PC-3 (cell line): ENCODE measurements around the gene EHMT1. TPM values are rescaled to one million over a fixed set of nuclear protein-coding genes. Genes with fewer than 3 reads are reported as not detected.
"Not testable (repeated sequence)": the region's sequence is repeated elsewhere in the genome, so short reads cannot be mapped to it uniquely, and the experiment has no call there.

ENCODE experiments used
- ATAC-seq: fragments of 200-7000 bp; cut with Tn5 transposase; 2 replicates; pipeline ENCODE4 v1.9.1; 2020; ENCODE audit warnings: mild to moderate bottlenecking, moderate library complexity
- BruUV-seq: library from RNA; stranded (reverse); fragments of 400-500 nt; replicated peaks from 2 replicates; lab custom pipeline; 2021; lab: Mats Ljungman, UMichigan
- CTCF ChIA-PET: fragments of 300-600 bp; sonication (Branson Sonifier 250); formaldehyde crosslinking; loops from one replicate; lab custom pipeline; 2022; ENCODE audit warnings: antibody characterized with exemption; lab: Charles Lee
- POLR2A ChIA-PET: fragments of 300-600 bp; sonication (Branson Sonifier 250); formaldehyde crosslinking; loops from one replicate; lab custom pipeline; 2022; ENCODE audit warnings: antibody characterized with exemption; ENCODE audit not compliant: unreplicated experiment; lab: Charles Lee
- DNase-seq: peaks from one replicate; pipeline ENCODE4 v3.0.0-alpha.2; 2015
- H2AFZ ChIP-seq: fragments of 300-600 bp; sonication (generic); 2 replicates; pipeline ENCODE4 v1.6.0; 2016; ENCODE audit warnings: antibody characterized with exemption, low read length
- H3F3A ChIP-seq: fragments of 300-600 bp; sonication (generic); one replicate; pipeline ENCODE4 v1.6.0; 2017; ENCODE audit warnings: antibody characterized with exemption, low read length, control low read depth, mild to moderate bottlenecking; ENCODE audit not compliant: unreplicated experiment
- H3K27ac ChIP-seq: fragments of 300-600 bp; sonication (generic); 2 replicates; pipeline ENCODE4 v1.5.1; 2016; ENCODE audit warnings: mild to moderate bottlenecking, low read length
- H3K27me3 ChIP-seq: fragments of 300-600 bp; sonication (generic); 2 replicates; pipeline ENCODE4 v1.6.1; 2016; ENCODE audit warnings: low read length, mixed read lengths
- H3K36me3 ChIP-seq: fragments of 300-600 bp; sonication (generic); 2 replicates; pipeline ENCODE4 v1.6.1; 2016; ENCODE audit warnings: low read depth, mixed run types, low read length, mixed read lengths
- H3K4me1 ChIP-seq: fragments of 300-600 bp; sonication (generic); 2 replicates; pipeline ENCODE4 v1.5.1; 2016; ENCODE audit warnings: low read length; ENCODE audit not compliant: insufficient read depth
- H3K4me2 ChIP-seq: fragments of 300-600 bp; sonication (generic); 2 replicates; pipeline ENCODE4 v1.6.0; 2016; ENCODE audit warnings: low read length
- H3K4me3 ChIP-seq: fragments of 300-600 bp; sonication (generic); 2 replicates; pipeline ENCODE4 v1.5.1; 2016; ENCODE audit warnings: mild to moderate bottlenecking, low read length, mixed read lengths
- H3K79me2 ChIP-seq: fragments of 300-600 bp; sonication (generic); 2 replicates; pipeline ENCODE4 v1.6.1; 2017; ENCODE audit warnings: low read length, mixed read lengths
- H3K9ac ChIP-seq: fragments of 300-600 bp; sonication (generic); 2 replicates; pipeline ENCODE4 v1.6.0; 2016; ENCODE audit warnings: mild to moderate bottlenecking, low read length
- H3K9me2 ChIP-seq: fragments of 300-600 bp; sonication (generic); replicated peaks from 2 replicates; pipeline ENCODE4 v1.6.1; 2016; ENCODE audit warnings: mixed run types, low read length, mixed read lengths
- H3K9me3 ChIP-seq: fragments of 300-600 bp; sonication (generic); 2 replicates; pipeline ENCODE4 v1.6.1; 2016; ENCODE audit warnings: low read length, mixed read lengths
- H4K20me1 ChIP-seq: fragments of 300-600 bp; sonication (generic); 2 replicates; pipeline ENCODE4 v1.6.1; 2016; ENCODE audit warnings: low read length, mixed read lengths
- EZH2 ChIP-seq: fragments of 300-600 bp; sonication (generic); IDR thresholded peaks from one replicate; pipeline ENCODE4 v1.6.1; 2017; ENCODE audit warnings: antibody characterized with exemption, mild to moderate bottlenecking, low read length; ENCODE audit not compliant: unreplicated experiment
- EZH2phosphoT487 ChIP-seq: fragments of 300-600 bp; sonication (generic); IDR thresholded peaks from 2 replicates; pipeline ENCODE4 v1.6.1; 2018; ENCODE audit warnings: mild to moderate bottlenecking, antibody characterized with exemption, low read length, borderline replicate concordance
- intact Hi-C: fragments of 100-400 bp; cut with micrococcal nuclease; formaldehyde crosslinking; loops from 2 replicates; pipeline ENCODE4 v1.9.0; 2023
- total RNA-seq: library from RNA; depleted of rRNA; stranded (reverse); fragments of >200 nt; gene quantifications from 2 replicates; pipeline ENCODE4 v1.2.3, GENCODE V29; 2014
- TF ChIP-seq, protein P1 (sequence below): fragments of 300-600 bp; sonication (generic); conservative IDR thresholded peaks from 2 replicates; pipeline ENCODE4 v1.5.1; 2017; ENCODE audit warnings: antibody characterized with exemption, low read depth, mild to moderate bottlenecking, low read length

The EHMT1 gene
- total RNA-seq, 1 experiment from 2014 or later: 42.8 TPM

DNA sequence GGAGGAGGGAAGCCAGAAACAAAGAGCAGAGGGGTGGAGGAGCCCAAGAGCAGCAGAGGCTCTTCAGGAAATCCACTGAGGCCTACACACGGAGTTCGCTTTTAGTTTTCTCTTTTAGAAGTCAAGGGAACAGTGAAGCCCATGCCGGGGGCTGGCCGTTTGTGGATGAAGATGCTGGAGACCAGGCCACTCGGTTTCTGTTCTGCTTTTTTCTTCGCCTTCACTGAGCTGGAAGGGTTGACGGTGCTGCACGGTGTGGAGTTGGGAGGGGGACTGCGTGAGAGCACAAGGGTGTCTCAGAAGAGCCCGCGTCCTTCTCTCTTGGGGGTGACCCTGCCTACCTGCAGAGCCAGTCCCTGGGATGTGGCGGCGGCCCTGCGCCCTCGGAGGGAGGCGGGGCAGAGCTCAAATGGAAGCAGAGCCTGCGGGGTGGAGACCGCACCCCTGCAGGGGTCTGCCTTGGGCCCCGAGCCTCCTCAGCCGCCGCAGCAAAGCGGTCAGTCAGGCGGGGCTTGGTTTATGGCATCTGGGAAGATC lies 190.3 kb downstream of the EHMT1 start:
- Histone ChIP-seq H2AFZ (no peak overlapping the region), H3K9me2 (no peaks in the 10 kb centered on the region), H3K9me3 (no peaks in the 10 kb centered on the region), H3K9ac (no peak overlapping the region), H3K79me2 (no peaks in the 10 kb centered on the region), H3K27ac (no peak overlapping the region), H3K36me3 (no peaks in the 10 kb centered on the region), H3K4me1 (no peaks in the 10 kb centered on the region), H3F3A (no peaks in the 10 kb centered on the region), H4K20me1 (no peaks in the 10 kb centered on the region), H3K4me3 (no peak overlapping the region), H3K27me3 (no peaks in the 10 kb centered on the region), H3K4me2 (no peak overlapping the region)
- BruUV-seq: no TSS peak
- ChIA-PET POLR2A (no interaction called here), CTCF (no interaction called here)
- intact Hi-C loops: no loop called here
- DNase-seq (no peak), ATAC-seq (no peak)
- TF ChIP-seq, protein P1, sequence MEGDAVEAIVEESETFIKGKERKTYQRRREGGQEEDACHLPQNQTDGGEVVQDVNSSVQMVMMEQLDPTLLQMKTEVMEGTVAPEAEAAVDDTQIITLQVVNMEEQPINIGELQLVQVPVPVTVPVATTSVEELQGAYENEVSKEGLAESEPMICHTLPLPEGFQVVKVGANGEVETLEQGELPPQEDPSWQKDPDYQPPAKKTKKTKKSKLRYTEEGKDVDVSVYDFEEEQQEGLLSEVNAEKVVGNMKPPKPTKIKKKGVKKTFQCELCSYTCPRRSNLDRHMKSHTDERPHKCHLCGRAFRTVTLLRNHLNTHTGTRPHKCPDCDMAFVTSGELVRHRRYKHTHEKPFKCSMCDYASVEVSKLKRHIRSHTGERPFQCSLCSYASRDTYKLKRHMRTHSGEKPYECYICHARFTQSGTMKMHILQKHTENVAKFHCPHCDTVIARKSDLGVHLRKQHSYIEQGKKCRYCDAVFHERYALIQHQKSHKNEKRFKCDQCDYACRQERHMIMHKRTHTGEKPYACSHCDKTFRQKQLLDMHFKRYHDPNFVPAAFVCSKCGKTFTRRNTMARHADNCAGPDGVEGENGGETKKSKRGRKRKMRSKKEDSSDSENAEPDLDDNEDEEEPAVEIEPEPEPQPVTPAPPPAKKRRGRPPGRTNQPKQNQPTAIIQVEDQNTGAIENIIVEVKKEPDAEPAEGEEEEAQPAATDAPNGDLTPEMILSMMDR: no peak
- TF ChIP-seq EZH2 (no peak), EZH2phosphoT487 (no peak)

DNA sequence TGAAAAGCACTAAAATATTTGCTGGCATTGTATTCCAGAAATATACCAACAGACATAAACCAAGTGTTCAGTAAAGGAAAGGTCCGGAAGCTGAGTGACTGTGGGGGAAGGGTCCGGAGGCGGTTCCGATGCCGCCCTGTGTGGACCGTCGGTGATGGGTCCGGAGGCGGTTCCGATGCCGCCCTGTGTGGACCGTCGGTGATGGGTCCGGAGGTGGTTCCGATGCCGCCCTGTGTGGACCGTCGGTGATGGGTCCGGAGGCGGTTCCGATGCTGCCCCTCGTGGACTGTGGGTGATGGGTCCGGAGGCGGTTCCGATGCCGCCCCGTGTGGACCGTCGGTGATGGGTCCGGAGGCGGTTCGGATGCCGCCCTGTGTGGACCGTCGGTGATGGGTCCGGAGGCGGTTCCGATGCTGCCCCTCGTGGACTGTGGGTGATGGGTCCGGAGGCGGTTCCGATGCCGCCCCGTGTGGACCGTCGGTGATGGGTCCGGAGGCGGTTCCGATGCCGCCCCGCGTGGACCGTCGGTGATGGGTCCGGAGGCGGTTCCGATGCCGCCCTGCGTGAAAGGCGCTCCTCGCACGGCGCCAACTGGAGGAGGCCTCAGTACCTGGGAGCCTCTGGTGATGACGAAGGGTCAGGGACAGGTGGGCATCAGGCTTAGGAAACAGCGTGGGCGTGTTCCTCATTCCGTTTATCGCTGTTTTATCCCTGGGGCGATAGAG lies 191.1 kb downstream of the EHMT1 start:
- H2AFZ ChIP-seq, H3F3A ChIP-seq, H3K4me1 ChIP-seq, ATAC-seq, H3K4me2 ChIP-seq, H3K27ac ChIP-seq, H3K36me3 ChIP-seq, H3K79me2 ChIP-seq, H3K27me3 ChIP-seq, H3K9ac ChIP-seq, POLR2A ChIA-PET, H4K20me1 ChIP-seq, DNase-seq, H3K9me2 ChIP-seq, CTCF ChIA-PET, intact Hi-C loops, BruUV-seq, H3K4me3 ChIP-seq, H3K9me3 ChIP-seq: not testable (repeated sequence)

DNA sequence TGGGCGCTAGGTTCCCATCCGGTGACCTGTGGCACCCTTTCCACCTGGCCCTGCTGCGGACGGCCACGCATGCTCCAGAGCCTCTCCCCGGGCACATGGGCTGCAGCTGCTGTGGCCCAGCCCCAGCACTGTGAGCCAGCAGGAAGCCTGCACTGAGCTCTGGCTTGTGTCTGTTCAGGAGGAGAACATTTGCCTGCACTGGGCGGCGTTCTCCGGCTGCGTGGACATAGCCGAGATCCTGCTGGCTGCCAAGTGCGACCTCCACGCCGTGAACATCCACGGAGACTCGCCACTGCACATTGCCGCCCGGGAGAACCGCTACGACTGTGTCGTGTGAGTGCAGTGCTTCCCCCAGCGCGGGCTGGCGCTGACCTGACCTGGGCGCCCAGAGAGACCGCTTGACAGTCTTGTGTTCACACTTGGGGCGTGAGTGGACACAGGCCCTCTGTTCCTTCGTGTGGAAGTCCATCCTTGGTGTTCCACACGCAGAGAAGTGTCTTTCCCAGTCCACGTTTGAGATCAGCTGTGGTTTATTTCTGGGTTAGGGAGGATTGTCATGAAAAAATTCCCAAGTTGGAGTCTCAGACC lies 192.6 kb downstream of the EHMT1 start:
- ChIA-PET CTCF (no interaction called here), POLR2A (no interaction called here)
- Histone ChIP-seq H4K20me1 (no peaks in the 10 kb centered on the region), H2AFZ (no peak overlapping the region), H3K27me3 (no peaks in the 10 kb centered on the region), H3K27ac (no peak overlapping the region), H3K36me3 (no peaks in the 10 kb centered on the region; the same call in none of the 2 replicates), H3K4me2 (no peak overlapping the region), H3K79me2 (no peaks in the 10 kb centered on the region), H3F3A (no peaks in the 10 kb centered on the region), H3K4me1 (no peaks in the 10 kb centered on the region), H3K9me2 (no peaks in the 10 kb centered on the region), H3K9me3 (no peaks in the 10 kb centered on the region), H3K9ac (no peak overlapping the region), H3K4me3 (no peak overlapping the region)
- DNase-seq (no peak), ATAC-seq (no peak)
- TF ChIP-seq, protein P1: no peak
- TF ChIP-seq EZH2phosphoT487 (no peak), EZH2 (no peak)
- intact Hi-C loops: no loop called here
- no TSS peak for BruUV-seq
